Activated CD4-positive, alpha-beta T cell treated with anti-CD3 and anti-CD28 coated beads, Interleukin-2, amount 10 ng/mL, durations not matched to agents 24 days and 14 days (primary cell): ENCODE measurements around the gene MTMR3. TPM values are rescaled to one million over a fixed set of nuclear protein-coding genes. Genes with fewer than 3 reads are reported as not detected.
A peak's percentile ranks its signal among the peaks of the same experiment; 100 is the strongest.

Source experiments
- DNase-seq: peaks from one replicate; pipeline ENCODE4 v3.0.0; 2022
- H3K27ac Mint-ChIP-seq: one replicate; pipeline ENCODE4 v1.8.0; 2022; ENCODE audit warnings: mild to moderate bottlenecking, mixed read lengths
- H3K27me3 Mint-ChIP-seq: one replicate; pipeline ENCODE4 v1.8.0; 2022; ENCODE audit warnings: mixed read lengths
- H3K36me3 Mint-ChIP-seq: one replicate; pipeline ENCODE4 v1.8.0; 2022; ENCODE audit warnings: low read depth, mild to moderate bottlenecking, mixed read lengths
- H3K4me1 Mint-ChIP-seq: one replicate; pipeline ENCODE4 v1.8.0; 2021; ENCODE audit warnings: mixed read lengths
- H3K4me3 Mint-ChIP-seq: one replicate; pipeline ENCODE4 v1.8.0; 2022; ENCODE audit warnings: mild to moderate bottlenecking, moderate library complexity, mixed read lengths
- H3K9me3 Mint-ChIP-seq: one replicate; pipeline ENCODE4 v1.8.0; 2021; ENCODE audit warnings: mixed read lengths
- intact Hi-C: fragments of 100-400 bp; cut with micrococcal nuclease; formaldehyde crosslinking; loops from one replicate; pipeline ENCODE4 v1.15.1; 2023
- total RNA-seq: library from RNA; stranded (reverse); gene quantifications from 2 replicates; pipeline ENCODE4 v1.2.3, GENCODE V29; 2022

MTMR3 gene
- total RNA-seq, 1 donor from 2014 or later, result 23.9 TPM

GRCh38 chr22:30015229-30015797, 132.3 kb downstream of the MTMR3 start:
- Mint-ChIP-seq H3K4me1 (no peaks in the 10 kb centered on the region), H3K27me3 (no peaks in the 10 kb centered on the region), H3K9me3 (no peaks in the 10 kb centered on the region), H3K36me3 (peaks cover 45% of the 10 kb centered on the region), H3K4me3 (no peak overlapping the region), H3K27ac (peak overlapping the region; percentile 38)
- intact Hi-C loops, result no loop called here
- no peak for DNase-seq

DNA sequence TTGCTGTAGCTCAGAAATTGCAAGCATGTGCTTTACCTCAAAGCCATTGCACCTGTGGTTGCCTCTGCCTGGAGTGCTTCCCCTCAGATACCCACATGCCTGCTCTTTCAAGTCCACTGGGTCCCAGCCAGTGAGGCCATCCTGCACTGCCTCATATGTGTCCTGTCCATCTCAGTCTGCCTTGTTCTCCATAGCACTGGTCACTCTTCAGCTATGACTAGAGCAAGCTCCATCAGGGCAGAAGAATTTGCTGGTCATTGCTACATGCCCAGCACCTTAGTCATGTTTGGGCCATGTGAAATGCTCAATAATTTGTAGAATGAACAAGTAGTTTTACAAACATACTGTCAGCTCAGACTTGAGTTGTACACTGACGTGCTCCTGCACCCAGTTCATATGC, 132.9 kb downstream of the MTMR3 start:
- DNase-seq, result no peak
- Mint-ChIP-seq H3K27ac (no peak overlapping the region), H3K9me3 (no peaks in the 10 kb centered on the region), H3K4me1 (no peaks in the 10 kb centered on the region), H3K27me3 (no peaks in the 10 kb centered on the region), H3K4me3 (no peak overlapping the region), H3K36me3 (peaks cover 50% of the 10 kb centered on the region)
- intact Hi-C loops, result no loop called here

- DNase-seq, result no peak
- Mint-ChIP-seq H3K27ac (no peak overlapping the region), H3K4me3 (no peak overlapping the region), H3K9me3 (no peaks in the 10 kb centered on the region), H3K36me3 (peaks cover 52% of the 10 kb centered on the region), H3K27me3 (no peaks in the 10 kb centered on the region), H3K4me1 (no peaks in the 10 kb centered on the region)
- intact Hi-C loops, result no loop called here
These were observed 133.6 kb downstream of the MTMR3 start for GRCh38 chr22:30016596-30016995.

- peaks cover under 1% of the 10 kb centered on the region for H3K4me1 Mint-ChIP-seq
- H3K36me3 Mint-ChIP-seq, result peaks cover 59% of the 10 kb centered on the region
- no peaks in the 10 kb centered on the region for H3K27me3 Mint-ChIP-seq
- intact Hi-C loops, result no loop called here
- no peak for DNase-seq
- no peak overlapping the region for H3K4me3 Mint-ChIP-seq
- no peaks in the 10 kb centered on the region for H3K9me3 Mint-ChIP-seq
- no peak overlapping the region for H3K27ac Mint-ChIP-seq
These were observed 134.6 kb downstream of the MTMR3 start for GRCh38 chr22:30017375-30018223.

DNA sequence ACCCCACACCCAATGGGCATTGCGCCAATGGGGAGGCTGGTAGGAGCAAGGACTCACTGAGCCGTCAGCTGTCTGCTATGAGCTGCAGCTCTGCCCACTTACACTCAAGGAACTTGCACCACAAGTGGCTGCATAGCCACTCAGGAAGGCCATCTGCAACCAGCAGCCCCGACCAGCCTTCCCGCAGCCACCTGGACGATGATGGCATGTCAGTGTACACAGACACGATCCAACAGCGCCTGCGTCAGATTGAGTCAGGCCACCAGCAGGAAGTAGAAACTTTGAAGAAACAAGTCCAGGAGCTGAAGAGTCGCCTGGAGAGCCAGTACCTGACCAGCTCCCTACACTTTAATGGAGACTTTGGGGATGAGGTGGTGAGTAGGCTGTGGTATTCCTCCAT, 137.5 kb downstream of the MTMR3 start:
- peaks cover 10% of the 10 kb centered on the region for H3K4me1 Mint-ChIP-seq
- peaks cover 63% of the 10 kb centered on the region for H3K36me3 Mint-ChIP-seq
- no peak overlapping the region for H3K4me3 Mint-ChIP-seq
- intact Hi-C loops, result no loop called here
- H3K27me3 Mint-ChIP-seq, result no peaks in the 10 kb centered on the region
- no peaks in the 10 kb centered on the region for H3K9me3 Mint-ChIP-seq
- H3K27ac Mint-ChIP-seq, result peak overlapping the region; percentile 29
- DNase-seq, result no peak

DNA sequence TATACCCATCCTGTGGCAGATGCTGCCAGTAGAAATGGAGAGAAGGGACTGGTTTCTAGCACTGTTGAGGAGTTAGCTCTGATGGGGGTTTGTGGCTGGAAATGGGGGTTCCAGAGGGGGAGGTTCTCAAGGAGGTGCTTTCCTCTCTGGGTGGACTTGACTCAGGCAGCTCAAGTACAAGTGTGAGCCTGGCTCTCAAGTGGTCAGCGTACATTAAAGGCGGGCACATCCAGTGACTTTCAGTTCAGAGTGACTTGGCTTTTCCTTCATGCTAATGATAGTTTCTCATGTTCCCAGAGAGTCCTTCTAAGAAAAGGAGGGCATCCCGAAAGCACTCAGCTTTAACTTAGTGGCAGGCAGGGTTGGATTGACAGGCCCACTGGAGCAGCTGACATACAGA, 138.4 kb downstream of the MTMR3 start:
- Mint-ChIP-seq H3K27ac (no peak overlapping the region), H3K36me3 (peaks cover 62% of the 10 kb centered on the region), H3K4me3 (no peak overlapping the region), H3K27me3 (no peaks in the 10 kb centered on the region), H3K4me1 (peaks cover 10% of the 10 kb centered on the region), H3K9me3 (no peaks in the 10 kb centered on the region)
- intact Hi-C loops, result no loop called here
- DNase-seq, result no peak

DNA sequence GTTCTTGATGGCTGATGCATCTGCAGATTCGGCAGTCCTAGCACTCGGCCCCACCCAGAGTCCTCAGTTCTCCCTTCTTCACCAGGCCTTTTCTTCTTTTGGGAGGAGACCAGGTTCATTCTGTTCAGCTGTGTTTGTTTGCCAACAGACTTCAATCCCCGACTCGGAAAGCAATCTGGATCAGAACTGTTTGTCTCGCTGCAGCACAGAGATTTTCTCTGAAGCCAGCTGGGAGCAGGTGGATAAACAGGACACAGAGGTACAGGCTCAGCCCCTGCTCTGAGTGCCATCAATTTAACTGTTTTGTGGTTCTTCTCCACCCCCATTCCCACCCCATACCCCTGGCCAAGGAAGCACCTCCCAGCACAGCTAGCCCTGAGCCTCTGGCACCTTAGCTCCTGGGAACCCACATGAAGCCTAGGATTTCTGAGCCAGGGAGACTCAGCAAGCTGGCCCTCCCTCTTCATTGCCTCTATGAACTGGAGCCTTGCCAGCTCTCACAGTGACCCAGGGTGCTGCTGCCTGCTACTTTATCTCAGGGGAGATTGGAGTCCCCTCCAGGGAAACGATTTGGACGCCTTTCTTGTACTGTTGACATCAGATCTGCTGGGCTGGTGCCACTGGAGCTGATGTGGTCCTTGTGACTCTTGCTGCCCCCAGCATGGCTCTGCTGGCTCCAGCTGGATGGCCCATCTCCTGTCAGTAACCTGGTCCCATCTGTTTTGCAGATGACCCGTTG, 139.1 kb downstream of the MTMR3 start:
- peaks cover 14% of the 10 kb centered on the region for H3K4me1 Mint-ChIP-seq
- H3K27ac Mint-ChIP-seq, result peak overlapping the region; percentile 16
- H3K27me3 Mint-ChIP-seq, result no peaks in the 10 kb centered on the region
- intact Hi-C loops, result no loop called here
- peaks cover 62% of the 10 kb centered on the region for H3K36me3 Mint-ChIP-seq
- H3K4me3 Mint-ChIP-seq, result no peak overlapping the region
- DNase-seq, result no peak
- no peaks in the 10 kb centered on the region for H3K9me3 Mint-ChIP-seq

- Mint-ChIP-seq H3K27me3 (no peaks in the 10 kb centered on the region), H3K36me3 (peaks cover 65% of the 10 kb centered on the region), H3K4me1 (peaks cover 17% of the 10 kb centered on the region), H3K9me3 (no peaks in the 10 kb centered on the region), H3K4me3 (no peak overlapping the region), H3K27ac (peak overlapping the region; percentile 62)
- no peak for DNase-seq
- intact Hi-C loops, result no loop called here
These were observed 140.2 kb downstream of the MTMR3 start for GRCh38 chr22:30023099-30023660.

DNA sequence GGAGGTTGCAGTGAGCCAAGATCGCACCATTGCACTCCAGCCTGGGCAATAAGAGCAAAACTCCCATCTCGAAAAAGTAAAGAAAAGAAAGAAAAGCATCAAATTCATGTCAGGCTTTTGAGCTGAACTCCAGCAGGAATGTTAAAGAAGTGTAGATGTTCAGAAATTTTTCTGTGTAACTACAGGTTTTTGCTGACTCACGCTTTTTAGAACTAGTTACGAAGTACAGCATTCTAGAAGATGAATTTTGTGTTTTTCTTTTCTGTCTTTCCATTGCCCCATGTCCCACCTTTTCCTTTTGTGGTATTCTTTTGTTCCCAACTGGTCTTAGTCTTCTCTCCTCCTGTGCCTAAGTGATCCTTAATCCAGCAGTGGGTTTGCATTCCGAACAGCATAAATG, 141.3 kb downstream of the MTMR3 start:
- Mint-ChIP-seq H3K9me3 (no peaks in the 10 kb centered on the region), H3K27ac (no peak overlapping the region)

GRCh38 chr22:30025221-30025620, 142.2 kb downstream of the MTMR3 start:
- intact Hi-C loops, result no loop called here
- no peak for DNase-seq
- H3K27ac Mint-ChIP-seq, result no peak overlapping the region
- H3K36me3 Mint-ChIP-seq, result peaks cover 56% of the 10 kb centered on the region
- H3K4me3 Mint-ChIP-seq, result no peak overlapping the region
- no peaks in the 10 kb centered on the region for H3K9me3 Mint-ChIP-seq
- H3K4me1 Mint-ChIP-seq, result peaks cover 17% of the 10 kb centered on the region
- no peaks in the 10 kb centered on the region for H3K27me3 Mint-ChIP-seq

More for the DNA sequence above, 141.3 kb downstream of the MTMR3 start:
- Mint-ChIP-seq H3K4me1 (peaks cover 17% of the 10 kb centered on the region), H3K4me3 (no peak overlapping the region), H3K27me3 (no peaks in the 10 kb centered on the region), H3K36me3 (peaks cover 64% of the 10 kb centered on the region)
- no peak for DNase-seq
- intact Hi-C loops, result no loop called here

DNA sequence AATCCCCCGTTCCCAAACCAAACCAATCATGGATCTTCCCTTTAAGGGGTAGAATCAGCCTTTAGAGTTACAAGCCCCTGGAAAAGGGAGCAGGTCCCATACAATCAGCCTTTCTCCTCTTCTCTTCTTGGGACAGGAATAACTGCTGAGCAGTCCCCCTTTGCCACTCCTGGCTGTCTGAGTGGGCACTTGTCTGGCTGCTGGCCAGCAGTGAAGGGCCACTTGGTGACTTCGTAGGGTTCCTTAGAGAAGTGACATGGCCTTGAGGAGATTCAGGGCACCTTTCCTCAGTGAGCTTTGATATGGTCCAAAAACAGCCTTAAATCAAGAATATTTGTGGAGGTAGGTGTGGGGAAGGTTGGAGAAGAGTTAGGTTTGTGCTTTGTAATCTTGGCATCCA, 143.8 kb downstream of the MTMR3 start:
- Mint-ChIP-seq H3K9me3 (no peaks in the 10 kb centered on the region), H3K36me3 (peaks cover 48% of the 10 kb centered on the region), H3K27ac (no peak overlapping the region), H3K4me3 (no peak overlapping the region), H3K4me1 (peaks cover 17% of the 10 kb centered on the region), H3K27me3 (no peaks in the 10 kb centered on the region)
- no peak for DNase-seq
- intact Hi-C loops, result no loop called here

- no peak for DNase-seq
- Mint-ChIP-seq H3K27ac (no peak overlapping the region), H3K9me3 (no peaks in the 10 kb centered on the region), H3K27me3 (no peaks in the 10 kb centered on the region), H3K4me1 (peaks cover 17% of the 10 kb centered on the region), H3K36me3 (peaks cover 45% of the 10 kb centered on the region), H3K4me3 (no peak overlapping the region)
- intact Hi-C loops, result no loop called here
These were observed 144.2 kb downstream of the MTMR3 start for GRCh38 chr22:30027169-30027568.

DNA sequence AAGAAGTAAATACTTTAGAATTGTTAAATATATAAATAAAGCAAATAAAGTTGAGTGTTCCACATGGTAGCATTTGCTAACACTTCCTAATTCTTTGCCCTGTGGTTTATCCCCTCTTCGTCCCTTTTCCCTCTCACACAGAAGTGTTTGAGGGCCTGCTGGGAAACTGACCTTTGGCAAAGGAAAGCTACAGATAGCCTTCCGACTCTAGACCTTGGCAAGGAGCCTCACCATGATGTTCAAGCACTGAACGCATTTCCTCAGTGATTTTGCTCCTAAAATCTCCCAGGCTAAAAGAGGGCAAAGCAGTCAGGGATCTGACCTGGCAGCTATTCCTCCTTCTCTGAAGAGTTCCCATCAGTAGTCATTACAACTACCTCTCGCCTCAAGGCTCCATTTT, 144.8 kb downstream of the MTMR3 start:
- no peaks in the 10 kb centered on the region for H3K9me3 Mint-ChIP-seq
- peaks cover 14% of the 10 kb centered on the region for H3K4me1 Mint-ChIP-seq
- no peak overlapping the region for H3K27ac Mint-ChIP-seq
- H3K36me3 Mint-ChIP-seq, result peaks cover 39% of the 10 kb centered on the region
- DNase-seq, result no peak
- H3K27me3 Mint-ChIP-seq, result no peaks in the 10 kb centered on the region
- H3K4me3 Mint-ChIP-seq, result no peak overlapping the region
- intact Hi-C loops, result no loop called here

DNA sequence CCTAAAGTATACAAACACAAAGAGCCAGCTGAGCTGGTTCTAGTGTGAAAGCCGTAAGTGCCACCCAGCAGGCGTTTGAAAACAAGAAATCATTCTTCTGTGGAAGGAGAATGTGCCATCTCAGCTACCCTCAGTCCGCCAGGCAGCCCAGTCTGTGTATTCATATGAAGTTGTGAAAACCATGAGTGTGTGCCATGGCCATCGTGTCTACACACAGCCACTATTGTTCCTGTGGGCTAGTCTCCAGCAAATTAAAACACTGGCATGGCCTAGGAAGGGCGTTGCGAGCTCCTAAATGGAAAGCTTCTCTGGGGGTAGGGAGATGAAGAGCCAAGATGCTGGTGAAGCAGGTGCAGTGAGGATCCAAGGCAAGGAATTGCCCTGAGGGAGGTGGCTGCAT, 145.8 kb downstream of the MTMR3 start:
- H3K27ac Mint-ChIP-seq, result no peak overlapping the region
- intact Hi-C loops, result no loop called here
- DNase-seq, result no peak
- no peaks in the 10 kb centered on the region for H3K9me3 Mint-ChIP-seq
- no peak overlapping the region for H3K4me3 Mint-ChIP-seq
- peaks cover 7% of the 10 kb centered on the region for H3K4me1 Mint-ChIP-seq
- H3K36me3 Mint-ChIP-seq, result peaks cover 32% of the 10 kb centered on the region
- H3K27me3 Mint-ChIP-seq, result no peaks in the 10 kb centered on the region
